Loucy (cell line): ENCODE data around the gene SYCP3.

ENCODE experiments used
- EZH2phosphoT487 ChIP-seq: fragments of 200-600 bp; IDR thresholded peaks from 2 replicates; pipeline ENCODE4 v1.6.1; 2018; ENCODE audit warnings: antibody characterized with exemption, mild to moderate bottlenecking, moderate library complexity, borderline replicate concordance
- TF ChIP-seq, protein P1 (sequence below): fragments of 200-600 bp; sonication (generic); conservative IDR thresholded peaks from 2 replicates; pipeline ENCODE4 v1.5.1; 2014; ENCODE audit warnings: mild to moderate bottlenecking, antibody characterized with exemption, low read length

DNA sequence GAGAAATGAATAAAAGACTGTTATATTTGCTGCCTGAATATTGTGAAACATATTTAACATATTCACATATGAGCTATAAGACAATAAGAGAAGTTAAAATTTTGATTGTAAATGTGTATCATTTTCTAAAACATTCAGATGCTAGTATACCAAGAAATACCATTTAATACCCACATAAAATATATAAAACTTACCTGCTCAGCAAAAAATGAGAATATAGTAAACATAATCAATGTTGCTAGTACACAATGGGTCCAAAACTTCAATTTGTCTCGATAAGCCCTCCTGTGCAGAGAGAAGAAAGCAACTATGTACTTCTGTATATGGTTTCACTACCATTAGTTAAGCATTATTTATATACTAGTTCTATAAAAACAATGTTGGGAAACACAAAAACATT, 9.6 kb upstream of the SYCP3 start:
- TF ChIP-seq, protein P1, sequence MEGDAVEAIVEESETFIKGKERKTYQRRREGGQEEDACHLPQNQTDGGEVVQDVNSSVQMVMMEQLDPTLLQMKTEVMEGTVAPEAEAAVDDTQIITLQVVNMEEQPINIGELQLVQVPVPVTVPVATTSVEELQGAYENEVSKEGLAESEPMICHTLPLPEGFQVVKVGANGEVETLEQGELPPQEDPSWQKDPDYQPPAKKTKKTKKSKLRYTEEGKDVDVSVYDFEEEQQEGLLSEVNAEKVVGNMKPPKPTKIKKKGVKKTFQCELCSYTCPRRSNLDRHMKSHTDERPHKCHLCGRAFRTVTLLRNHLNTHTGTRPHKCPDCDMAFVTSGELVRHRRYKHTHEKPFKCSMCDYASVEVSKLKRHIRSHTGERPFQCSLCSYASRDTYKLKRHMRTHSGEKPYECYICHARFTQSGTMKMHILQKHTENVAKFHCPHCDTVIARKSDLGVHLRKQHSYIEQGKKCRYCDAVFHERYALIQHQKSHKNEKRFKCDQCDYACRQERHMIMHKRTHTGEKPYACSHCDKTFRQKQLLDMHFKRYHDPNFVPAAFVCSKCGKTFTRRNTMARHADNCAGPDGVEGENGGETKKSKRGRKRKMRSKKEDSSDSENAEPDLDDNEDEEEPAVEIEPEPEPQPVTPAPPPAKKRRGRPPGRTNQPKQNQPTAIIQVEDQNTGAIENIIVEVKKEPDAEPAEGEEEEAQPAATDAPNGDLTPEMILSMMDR: no peak
- no peak for TF ChIP-seq EZH2phosphoT487
